HG03558 (cell line): ENCODE measurements around the gene CMTM2.
"Not testable (repeated sequence)": the region's sequence is repeated elsewhere in the genome, so short reads cannot be mapped to it uniquely, and the experiment has no call there.

Experiments
- ATAC-seq: cut with Tn5 transposase; IDR thresholded peaks from one replicate; pipeline ENCODE4 v1.9.1; 2021; ENCODE audit warnings: moderate number of reproducible peaks; ENCODE audit not compliant: unreplicated experiment; ENCODE audit errors: extremely low read depth

Gene CMTM2

DNA sequence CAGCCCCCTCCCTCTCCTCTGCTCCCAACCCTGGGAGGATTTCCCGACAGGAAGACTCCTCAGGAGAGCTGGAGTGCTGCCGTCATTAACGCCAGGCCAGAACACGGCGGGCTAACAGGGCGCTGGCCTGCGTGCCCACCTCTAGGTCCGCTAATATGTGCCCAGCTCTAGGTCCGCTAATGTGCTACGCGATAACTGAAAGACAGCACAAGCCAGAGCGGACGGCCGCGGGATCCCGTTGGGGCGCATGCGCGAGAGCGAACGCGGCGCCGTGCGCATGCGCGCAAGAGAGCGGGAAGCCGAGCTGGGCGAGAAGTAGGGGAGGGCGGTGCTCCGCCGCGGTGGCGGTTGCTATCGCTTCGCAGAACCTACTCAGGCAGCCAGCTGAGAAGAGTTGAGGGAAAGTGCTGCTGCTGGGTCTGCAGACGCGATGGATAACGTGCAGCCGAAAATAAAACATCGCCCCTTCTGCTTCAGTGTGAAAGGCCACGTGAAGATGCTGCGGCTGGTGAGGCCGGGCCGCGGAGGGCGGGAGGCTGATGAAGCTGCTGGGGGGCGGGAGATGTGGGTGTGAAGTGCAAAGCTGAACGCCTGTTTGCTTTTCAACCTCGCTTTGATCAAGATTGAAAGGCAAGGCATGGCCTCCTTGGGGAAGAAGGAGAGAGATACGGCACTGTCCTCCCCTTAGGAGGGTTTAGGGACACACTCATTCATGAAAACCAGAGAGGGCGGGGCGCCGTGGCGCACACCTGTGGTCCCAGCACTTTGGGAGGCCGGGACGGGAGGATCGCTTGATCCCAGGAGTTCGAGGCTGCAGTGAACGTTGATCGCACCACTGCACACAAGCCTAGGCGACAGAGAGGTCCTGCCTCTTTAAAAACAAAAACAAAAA is 26.7 kb upstream of the CMTM2 start, which contains the start of gene CKLF:
TSS of gene CKLF (plus strand) at position 291 of the 892 bp plus-strand sequence. CDS start at position 431, 140 bp downstream.
- peak; percentile 58 for ATAC-seq

DNA sequence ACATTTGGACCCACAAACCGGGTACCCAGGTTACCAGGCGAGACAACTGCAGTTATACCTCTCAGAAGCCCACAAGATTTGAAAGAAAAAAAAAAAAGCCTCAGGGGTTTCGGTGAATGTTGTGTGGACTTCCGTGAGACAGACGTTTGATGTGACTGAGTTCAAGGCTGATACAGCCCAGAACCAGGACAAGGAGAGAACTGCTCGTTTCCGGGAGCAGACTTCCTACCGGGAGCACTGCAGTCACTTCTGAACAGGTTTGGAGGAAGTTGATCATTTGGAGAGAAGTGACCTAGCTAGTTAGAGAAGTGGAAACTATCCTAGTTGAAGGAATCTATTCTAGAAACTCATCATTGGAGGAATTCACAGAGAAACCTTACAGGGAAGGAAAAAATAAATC is 26.0 kb upstream of the CMTM2 start:
- no peak for ATAC-seq

DNA sequence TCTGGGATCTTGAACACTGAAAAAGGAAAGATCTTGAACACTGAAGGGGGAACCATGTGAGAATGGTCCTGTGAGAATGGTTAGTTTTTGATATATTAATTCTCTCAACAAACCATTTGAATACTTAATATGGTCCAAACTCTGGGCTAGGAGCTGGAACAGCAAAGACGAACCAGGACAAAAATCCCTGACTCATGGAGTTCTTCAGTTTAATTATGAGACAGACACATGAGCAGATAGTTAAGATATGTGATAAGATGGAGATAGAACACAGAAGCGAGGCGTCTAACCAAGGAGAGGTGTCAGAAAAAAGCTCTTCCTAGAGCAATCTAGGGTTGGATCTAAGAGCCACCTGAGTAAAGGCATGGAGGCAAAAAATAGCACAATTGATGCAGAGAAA is 25.2 kb upstream of the CMTM2 start:
- no peak for ATAC-seq

DNA sequence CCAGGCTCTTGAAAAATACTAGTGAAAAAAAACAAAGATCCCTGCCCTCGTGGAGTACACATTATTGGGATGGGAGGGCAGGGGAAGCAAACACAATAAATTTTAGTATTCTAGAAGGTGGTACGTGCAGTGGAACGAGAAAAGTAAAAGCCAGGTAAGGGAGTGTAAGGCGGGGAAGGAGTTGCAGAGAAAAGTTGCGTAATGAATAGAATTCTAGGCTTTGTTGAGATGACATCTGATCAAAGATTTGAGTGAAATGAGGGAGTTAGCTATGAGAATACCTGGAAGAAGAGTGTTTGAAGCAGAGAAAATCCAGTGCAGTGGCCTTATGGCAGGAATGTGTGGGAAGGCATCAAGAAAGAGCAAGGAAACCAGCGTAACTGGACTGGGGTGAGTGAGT is 24.8 kb upstream of the CMTM2 start:
- no peak for ATAC-seq

DNA sequence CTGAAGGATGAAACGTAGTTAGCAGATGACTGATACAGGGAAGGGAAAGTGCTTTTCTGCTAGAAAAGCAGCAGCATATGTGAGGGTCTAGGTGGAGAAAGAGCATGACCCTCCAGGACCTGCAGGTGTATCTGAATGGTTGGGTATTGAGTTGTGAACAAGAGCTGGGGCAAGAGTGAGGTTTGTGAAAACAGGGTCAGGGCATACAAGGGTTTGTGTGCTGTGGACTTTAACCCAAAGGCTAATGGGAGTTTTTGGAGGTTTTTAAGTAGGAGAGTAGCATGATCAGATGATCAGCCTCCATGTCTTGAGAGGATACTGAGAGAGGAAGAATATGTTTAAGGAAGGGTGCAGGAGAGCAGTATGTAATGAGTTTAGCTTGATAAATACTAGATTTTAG is 19.2 kb upstream of the CMTM2 start:
- ATAC-seq, result no peak

DNA sequence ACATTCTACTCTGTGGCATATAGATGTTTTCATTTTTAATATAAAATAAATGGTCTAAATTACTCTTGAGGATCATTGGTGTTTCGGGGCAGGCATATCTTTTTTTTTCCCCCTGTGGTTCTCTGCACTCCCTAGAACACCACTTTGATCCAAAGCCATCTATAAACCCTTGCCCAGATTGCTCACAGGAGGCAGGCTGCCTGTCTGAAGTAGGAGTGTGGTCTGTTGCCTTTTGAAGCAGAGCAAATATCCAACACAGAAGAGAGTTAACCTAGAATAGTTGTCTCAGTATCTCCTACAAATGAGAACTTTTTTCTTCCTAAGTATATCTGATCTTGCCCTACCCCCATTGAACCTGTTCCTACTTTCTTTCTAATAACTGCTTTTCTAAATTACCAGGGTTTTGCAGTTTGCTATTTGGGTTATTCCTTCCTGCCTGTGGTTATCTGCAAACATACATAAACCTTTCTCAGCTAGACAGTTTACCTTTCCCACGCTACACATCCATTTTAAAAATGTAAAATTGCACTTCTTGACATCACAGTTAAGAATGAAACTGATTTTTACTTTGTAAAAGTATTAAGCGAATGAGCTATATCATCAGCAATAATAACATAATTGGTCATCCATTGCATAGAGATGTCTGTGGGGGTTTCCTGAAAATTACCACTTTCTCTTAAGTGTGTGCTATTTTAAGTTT is 17.7 kb upstream of the CMTM2 start:
- ATAC-seq, result no peak

DNA sequence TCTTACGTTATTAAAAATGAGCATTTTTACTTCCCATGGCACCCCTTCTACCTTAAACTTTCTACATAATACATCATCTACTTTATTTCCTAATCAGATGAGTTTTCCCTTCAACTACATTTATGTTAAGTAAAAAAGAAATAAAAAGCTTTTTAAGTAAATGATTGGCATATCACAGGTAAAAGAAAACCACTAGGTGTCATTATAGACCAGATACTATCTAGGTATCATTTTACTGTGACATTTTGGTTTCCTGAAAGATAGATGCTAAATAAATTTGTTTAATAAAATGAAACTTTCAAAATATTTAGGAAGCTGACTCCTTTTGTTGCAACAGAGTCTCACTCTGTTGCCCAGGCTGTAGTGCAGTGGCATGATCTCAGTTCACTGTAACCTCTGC is 16.9 kb upstream of the CMTM2 start:
- ATAC-seq, result no peak

DNA sequence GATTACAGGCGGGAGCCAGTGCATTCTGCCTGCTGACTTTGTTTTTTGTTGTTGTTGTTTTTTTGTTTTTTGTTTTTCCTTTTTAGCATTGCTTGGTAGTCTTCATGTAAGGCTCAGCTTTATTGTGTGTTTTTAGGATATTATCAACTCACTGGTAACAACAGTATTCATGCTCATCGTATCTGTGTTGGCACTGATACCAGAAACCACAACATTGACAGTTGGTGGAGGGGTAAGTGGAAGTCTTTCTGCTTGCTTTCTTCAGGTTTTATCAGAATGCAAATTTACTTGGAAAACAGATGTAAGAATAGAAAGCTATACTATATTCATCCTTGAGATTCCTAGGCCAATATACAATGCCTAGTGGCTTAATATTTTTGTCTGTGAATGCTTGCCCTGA is 16.3 kb upstream of the CMTM2 start:
- ATAC-seq, result no peak

DNA sequence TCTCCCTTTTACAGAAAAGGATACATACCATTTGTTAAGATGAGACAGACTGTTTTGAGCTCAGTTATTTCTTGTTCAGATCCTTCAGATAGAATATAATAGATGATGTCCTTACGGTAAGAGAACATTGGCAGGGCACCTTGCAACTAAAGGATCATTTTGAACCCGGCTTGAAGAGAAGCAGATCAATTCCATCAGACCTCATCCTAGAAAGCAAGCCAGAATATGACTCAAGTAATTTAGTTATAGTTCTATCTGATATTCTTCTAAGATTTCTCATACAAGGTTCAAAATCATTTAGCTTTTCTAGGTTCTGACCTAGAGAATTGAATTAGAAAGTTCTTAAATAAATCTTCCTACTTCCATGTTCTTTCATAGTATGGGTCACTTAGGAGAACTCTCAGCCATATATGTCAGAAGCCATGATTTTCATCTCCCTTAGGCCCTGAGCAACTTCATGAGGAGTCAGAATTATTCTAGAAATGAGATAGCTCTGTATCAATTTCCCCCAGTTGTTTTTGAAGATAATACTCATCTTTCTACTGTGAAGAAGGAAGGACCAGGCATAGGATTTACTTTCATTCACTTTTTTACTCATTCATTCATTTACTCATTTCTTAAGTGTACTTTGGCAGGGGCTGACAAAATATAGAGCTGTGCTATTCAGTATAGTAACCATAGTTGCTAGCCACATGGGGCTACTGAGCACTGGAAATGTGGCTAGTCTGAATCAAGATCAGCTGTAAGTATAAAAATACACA is 15.5 kb upstream of the CMTM2 start:
- ATAC-seq, result no peak

DNA sequence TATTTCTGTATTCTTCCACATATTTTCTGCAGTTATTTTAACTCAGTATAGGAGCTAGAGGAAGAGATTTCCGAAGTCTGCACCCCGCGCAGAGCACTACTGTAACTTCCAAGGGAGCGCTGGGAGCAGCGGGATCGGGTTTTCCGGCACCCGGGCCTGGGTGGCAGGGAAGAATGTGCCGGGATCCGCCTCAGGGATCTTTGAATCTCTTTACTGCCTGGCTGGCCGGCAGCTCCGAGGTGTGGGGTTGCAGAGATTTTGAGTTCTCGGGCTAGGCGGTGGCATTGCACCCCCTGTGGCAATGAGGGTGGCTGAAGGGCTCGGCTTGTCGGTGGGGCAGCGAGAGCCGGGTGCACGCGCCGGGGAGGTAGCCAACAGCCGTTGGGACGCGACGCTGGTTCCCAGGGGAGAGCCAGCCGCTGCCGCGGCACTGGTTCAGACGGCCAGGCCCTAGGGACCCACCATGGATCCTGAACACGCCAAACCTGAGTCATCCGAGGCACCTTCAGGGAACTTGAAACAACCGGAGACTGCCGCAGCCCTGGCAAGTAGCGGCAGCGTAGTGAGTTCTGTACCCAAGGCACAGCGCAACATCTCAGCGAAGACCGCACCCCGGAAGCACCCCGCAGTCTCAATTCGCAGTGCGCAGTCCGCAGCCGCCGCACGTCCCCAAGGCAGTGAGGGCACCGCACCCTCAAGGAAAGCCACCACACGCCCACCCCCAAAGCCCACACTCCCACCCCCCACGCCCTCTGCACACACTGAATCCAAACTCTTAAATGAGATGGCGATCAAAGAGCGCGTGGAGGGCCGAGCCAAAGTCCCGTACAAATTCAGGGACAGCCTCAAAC is 13.0 kb upstream of the CMTM2 start, which contains the start of gene CMTM1:
TSS of gene CMTM1 (plus strand) at position 389 of the 851 bp plus-strand sequence. CDS start at position 464, 75 bp downstream.
- ATAC-seq, result no peak

DNA sequence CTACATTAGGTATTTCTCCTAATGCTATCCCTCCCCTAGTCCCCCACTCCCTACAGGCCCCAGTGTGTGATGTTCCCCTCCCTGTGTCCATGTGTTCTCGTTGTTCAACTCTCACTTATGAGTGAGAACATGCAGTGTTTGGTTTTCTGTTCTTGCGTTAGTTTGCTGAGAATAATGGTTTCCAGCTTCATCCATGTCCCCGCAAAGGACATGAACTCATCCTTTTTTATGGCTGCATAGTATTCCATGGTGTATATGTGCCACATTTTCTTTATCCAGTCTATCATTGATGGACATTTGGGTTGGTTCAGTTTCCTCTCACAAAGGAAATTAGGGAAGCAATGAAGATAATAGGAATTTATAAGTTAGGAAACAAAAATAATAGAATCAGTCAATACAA is 12.0 kb upstream of the CMTM2 start:
- not testable (repeated sequence) for ATAC-seq

DNA sequence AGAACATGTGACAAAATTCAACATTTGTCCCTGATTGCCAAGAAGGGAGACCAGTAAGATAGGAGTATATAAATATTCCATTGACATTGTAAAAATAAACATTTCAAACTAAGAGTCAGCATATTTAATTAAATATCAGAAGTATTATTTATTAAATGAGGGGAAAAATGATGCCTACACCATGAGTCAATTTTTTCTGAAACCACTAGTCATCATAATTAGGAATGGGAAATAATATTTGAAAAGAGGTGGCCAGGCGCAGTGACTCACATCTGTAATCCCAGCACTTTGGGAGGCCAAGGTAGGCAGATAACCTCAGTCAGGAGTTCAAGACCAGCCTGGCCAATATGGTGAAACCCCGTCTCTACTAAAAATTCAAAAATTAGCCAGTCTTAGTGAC is 10.9 kb upstream of the CMTM2 start:
- ATAC-seq, result no peak

DNA sequence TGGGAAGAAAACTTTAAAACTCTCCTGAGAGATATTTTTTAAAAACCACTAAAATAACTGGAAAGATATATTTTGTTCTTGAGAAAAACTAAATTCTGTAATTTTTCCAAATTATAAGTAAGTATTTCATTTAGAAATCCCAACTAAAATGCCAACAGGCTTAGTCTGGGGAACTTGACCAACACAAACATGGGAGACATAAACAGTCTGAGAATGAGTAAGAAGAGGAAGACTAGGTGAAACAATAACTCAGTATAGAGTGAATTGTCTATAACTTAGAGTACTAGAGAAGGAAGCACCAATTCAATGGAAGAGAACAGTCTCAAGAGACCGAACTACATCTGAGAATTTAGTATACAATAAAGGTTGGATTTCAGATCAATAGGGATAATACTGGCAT is 10.1 kb upstream of the CMTM2 start:
- no peak for ATAC-seq

DNA sequence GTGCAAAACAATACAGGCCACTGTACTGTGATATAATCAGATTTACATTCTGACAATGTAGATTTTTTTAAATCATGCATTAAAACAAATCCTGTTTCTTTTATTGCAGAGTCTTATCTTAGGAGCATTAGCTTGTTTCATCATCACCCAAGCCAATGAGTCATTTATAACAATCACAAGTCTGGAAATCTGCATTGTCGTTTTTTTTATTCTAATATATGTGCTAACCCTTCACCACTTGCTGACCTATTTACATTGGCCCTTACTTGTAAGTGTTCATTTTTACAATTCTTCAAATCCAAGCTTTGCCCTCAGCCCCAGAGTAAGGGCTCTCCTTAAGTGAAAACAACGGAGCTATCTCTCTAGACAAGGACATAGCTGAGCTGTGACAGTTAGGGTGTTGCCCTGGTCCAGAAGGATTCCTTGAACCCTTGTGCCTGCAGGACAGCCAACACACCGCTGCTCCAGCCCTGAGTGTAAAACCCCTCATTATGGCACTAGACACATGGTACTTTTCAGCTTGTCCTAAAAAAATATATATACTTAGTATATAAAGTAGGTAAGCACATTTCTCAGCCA is 9.3 kb upstream of the CMTM2 start:
- no peak for ATAC-seq

DNA sequence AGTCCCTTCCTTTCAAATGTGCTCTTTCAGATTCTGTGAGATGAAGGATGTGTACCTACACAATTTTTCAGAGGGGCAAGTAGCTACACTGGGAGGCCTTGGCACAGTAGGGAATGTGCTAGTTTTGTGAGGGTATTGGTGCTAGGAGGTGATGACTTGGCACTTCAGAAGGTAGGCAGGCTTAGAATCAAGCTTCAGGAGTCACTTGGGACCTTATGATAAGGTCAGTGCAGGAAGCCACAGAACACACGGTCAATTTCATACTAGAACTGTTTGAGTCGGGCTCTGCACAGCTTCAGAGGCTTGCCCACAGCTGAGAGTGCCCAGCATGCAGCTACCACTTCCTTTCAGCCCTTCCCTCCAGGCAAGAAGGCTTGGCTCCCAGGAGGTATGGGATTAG is 6.9 kb upstream of the CMTM2 start:
- ATAC-seq, result no peak

DNA sequence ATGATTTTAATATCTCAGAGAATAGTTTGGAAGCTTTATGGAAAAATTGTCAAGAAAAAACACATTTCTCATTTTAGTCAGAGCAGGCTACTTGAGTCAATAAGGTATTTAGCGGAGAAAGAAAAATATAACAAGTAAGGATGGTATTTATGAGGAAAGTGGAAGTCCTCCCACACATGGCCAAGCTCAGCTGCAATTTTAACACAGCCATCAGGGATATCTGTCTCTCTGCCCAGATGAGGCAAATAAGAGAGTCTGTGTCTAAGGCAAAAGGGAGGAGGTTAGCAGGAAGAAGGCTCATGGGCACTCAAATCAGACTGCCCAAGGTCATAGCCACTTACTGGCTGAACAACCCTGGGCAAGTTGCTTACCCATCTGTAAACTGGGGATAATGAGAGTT is 5.2 kb upstream of the CMTM2 start:
- ATAC-seq, result no peak

DNA sequence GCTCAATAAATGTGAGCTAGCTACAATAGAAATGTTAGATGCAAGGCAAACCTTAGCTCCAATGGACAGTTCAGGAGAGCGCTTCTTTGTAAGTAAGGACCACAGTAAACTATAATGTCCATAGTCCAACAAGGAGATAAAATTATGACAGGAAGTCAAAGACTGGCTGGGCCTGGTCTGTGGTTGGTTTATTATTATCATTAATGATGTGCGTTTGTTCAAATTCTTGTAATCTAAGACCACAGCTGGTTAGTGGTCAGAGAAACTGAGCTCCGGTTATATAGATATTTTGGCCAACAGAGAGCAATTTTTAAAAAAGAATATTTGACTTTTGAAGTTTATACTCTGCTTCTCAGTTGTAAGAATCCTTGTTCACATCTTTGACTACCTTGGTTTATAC is 4.7 kb upstream of the CMTM2 start:
- no peak for ATAC-seq

DNA sequence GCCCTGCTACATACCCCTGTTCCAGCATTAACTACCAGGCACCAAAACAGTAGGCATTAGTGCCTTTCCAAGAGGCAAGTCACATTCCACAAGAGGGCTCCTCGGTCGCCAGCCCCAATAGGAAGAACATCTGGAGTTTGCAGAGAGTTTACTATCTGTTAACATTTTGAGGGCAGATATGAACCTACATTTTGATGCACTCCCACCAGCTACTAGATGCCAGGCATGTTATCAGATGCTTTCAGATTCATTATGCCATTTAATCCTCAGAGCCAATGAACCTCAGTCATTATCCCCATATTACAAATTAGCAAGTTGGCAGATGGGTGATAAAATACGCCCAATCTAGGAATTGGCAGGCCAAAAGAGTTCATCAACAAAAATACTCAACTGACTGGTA is 4.2 kb upstream of the CMTM2 start:
- ATAC-seq, result no peak

DNA sequence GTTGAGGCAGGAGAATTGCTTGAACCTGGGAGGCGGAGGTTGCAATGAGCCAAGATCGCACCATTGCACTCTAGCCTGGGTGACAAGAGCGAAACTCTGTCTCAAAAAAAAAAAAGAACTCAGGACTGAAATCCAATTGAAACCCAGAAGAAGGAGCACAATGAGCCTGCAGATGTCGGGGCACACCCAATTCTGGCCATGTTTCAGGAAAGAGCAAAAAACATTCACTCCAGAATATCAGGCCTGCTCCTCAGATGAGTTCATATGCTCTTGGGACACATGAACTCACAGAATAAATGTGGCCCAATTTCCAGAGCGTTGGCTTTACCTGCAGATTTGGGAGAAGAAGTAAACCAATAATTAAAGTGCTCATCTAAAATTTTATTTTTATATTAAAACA is 3.0 kb upstream of the CMTM2 start:
- no peak for ATAC-seq
